A673 (cell line): ENCODE results near the gene SLC66A2. TPM values are rescaled to one million over a fixed set of nuclear protein-coding genes. Genes with fewer than 3 reads are reported as not detected.

Experiments
- BruUV-seq: library from RNA; stranded (reverse); fragments of 400-500 nt; replicated peaks from 2 replicates; lab custom pipeline; 2021; lab: Mats Ljungman, UMichigan
- CTCF ChIA-PET: fragments of 300-600 bp; sonication (Branson Sonifier 250); formaldehyde crosslinking; loops from one replicate; lab custom pipeline; 2022; ENCODE audit warnings: antibody characterized with exemption; lab: Charles Lee
- POLR2A ChIA-PET: fragments of 300-600 bp; sonication (Branson Sonifier 250); formaldehyde crosslinking; loops from one replicate; lab custom pipeline; 2022; ENCODE audit warnings: antibody characterized with exemption; ENCODE audit not compliant: low non-redundant PET; lab: Charles Lee
- DNase-seq: peaks from one replicate; pipeline ENCODE4 v3.0.0-alpha.2; 2015; ENCODE audit warnings: low spot score
- H3K27ac ChIP-seq: fragments of 200-600 bp; sonication (generic); 2 replicates; pipeline ENCODE4 v1.5.1; 2016; ENCODE audit warnings: mixed run types, low read depth, mild to moderate bottlenecking, mixed read lengths, antibody characterized with exemption, low read length; ENCODE audit not compliant: poor library complexity, severe bottlenecking
- H3K27me3 ChIP-seq: fragments of 200-600 bp; sonication (generic); replicated peaks from 2 replicates; pipeline ENCODE4 v1.6.1; 2017; ENCODE audit warnings: mixed run types, low read depth, mild to moderate bottlenecking, mixed read lengths, antibody characterized with exemption, low read length; ENCODE audit not compliant: insufficient read depth, poor library complexity
- H3K36me3 ChIP-seq: fragments of 200-600 bp; sonication (generic); 2 replicates; pipeline ENCODE4 v1.6.1; 2016; ENCODE audit warnings: mixed run types, mild to moderate bottlenecking, mixed read lengths, antibody characterized with exemption, low read length; ENCODE audit not compliant: insufficient read depth, poor library complexity, severe bottlenecking
- H3K4me1 ChIP-seq: fragments of 200-600 bp; sonication (generic); 2 replicates; pipeline ENCODE4 v1.6.1; 2017; ENCODE audit warnings: mixed run types, mild to moderate bottlenecking, mixed read lengths, antibody characterized with exemption, low read length; ENCODE audit not compliant: insufficient read depth, poor library complexity, severe bottlenecking
- H3K4me3 ChIP-seq: fragments of 200-600 bp; sonication (generic); 2 replicates; pipeline ENCODE4 v1.5.1; 2016; ENCODE audit warnings: low read depth, mixed run types, mild to moderate bottlenecking, mixed read lengths, low read length; ENCODE audit not compliant: poor library complexity, severe bottlenecking
- H3K9me3 ChIP-seq: fragments of 200-600 bp; sonication (generic); 2 replicates; pipeline ENCODE4 v1.6.1; 2016; ENCODE audit warnings: mixed run types, low read depth, mild to moderate bottlenecking, mixed read lengths, antibody characterized with exemption, low read length; ENCODE audit not compliant: poor library complexity, severe bottlenecking
- EZH2 ChIP-seq: fragments of 200-600 bp; sonication (generic); IDR thresholded peaks from 2 replicates; pipeline ENCODE4 v1.6.1; 2017; ENCODE audit warnings: borderline replicate concordance, low read depth, mild to moderate bottlenecking, mixed read lengths, antibody characterized with exemption, low read length; ENCODE audit not compliant: poor library complexity, severe bottlenecking
- intact Hi-C: fragments of 100-400 bp; cut with micrococcal nuclease; formaldehyde crosslinking; loops from one replicate; pipeline ENCODE4 v1.10.0; 2022; ENCODE audit not compliant: unreplicated experiment
- total RNA-seq: library from RNA; stranded (reverse); gene quantifications from 2 replicates; pipeline ENCODE4 v1.2.3, GENCODE V29; 2021
- TF ChIP-seq, protein P1 (sequence below): fragments of 300-800, 200-600 bp; sonication (generic); conservative IDR thresholded peaks from 2 replicates; pipeline ENCODE4 v1.5.1; 2017; ENCODE audit warnings: low read depth, mild to moderate bottlenecking, antibody characterized with exemption, low read length, moderate library complexity, mixed read lengths

Gene SLC66A2
- total RNA-seq, 1 experiment from 2014 or later: 28.0 TPM

DNA sequence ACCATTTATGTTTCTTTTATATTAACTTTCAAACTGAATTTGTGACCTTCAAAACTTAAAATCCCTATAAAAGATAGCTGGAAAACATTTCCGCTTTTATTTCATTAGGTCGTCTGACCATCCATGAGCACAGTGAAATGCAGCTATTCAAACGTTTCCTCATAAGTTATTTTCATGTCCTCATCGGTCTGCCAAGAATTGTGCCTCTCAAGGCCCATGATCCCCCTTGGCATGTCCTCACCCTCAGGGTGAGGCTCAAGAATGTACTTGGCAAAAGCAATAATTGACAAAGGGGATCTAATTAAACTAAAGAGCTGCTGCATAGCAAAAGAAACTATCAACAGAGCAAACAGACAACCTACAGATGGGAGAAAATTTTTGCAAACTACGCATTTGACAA, 12.4 kb downstream of the SLC66A2 start:
- H3K4me3 ChIP-seq: no peak overlapping the region
- H3K27ac ChIP-seq: no peak overlapping the region
- H3K9me3 ChIP-seq: peaks cover 4% of the 10 kb centered on the region
- BruUV-seq: no TSS peak
- CTCF ChIA-PET: no interaction called here
- DNase-seq: no peak
- peaks cover 5% of the 10 kb centered on the region for H3K4me1 ChIP-seq
- no peaks in the 10 kb centered on the region for H3K27me3 ChIP-seq
- POLR2A ChIA-PET: no interaction called here
- intact Hi-C loops: no loop called here
- TF ChIP-seq EZH2: no peak
- TF ChIP-seq, protein P1, sequence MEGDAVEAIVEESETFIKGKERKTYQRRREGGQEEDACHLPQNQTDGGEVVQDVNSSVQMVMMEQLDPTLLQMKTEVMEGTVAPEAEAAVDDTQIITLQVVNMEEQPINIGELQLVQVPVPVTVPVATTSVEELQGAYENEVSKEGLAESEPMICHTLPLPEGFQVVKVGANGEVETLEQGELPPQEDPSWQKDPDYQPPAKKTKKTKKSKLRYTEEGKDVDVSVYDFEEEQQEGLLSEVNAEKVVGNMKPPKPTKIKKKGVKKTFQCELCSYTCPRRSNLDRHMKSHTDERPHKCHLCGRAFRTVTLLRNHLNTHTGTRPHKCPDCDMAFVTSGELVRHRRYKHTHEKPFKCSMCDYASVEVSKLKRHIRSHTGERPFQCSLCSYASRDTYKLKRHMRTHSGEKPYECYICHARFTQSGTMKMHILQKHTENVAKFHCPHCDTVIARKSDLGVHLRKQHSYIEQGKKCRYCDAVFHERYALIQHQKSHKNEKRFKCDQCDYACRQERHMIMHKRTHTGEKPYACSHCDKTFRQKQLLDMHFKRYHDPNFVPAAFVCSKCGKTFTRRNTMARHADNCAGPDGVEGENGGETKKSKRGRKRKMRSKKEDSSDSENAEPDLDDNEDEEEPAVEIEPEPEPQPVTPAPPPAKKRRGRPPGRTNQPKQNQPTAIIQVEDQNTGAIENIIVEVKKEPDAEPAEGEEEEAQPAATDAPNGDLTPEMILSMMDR: no peak
- peaks cover 37% of the 10 kb centered on the region for H3K36me3 ChIP-seq

DNA sequence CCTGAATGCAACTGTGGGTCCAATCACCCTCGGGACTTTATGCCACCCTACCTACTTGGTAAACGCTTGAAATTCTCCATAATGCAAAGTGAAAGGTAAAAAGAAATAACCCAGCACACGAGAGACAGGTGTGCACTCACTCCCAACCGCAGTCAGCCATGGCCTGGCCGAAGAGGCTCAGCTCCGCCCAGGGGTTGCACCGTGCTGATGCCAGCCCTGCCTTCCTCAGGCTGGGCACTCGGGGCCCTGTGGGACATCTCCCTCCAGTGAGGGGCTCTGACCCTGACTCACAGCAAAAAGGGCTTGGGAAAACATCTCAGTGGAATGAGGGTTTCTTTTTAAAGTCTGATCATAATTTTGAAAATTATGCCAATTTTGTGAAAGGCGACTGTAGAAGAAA, 13.3 kb downstream of the SLC66A2 start:
- H3K4me3 ChIP-seq: no peak overlapping the region
- DNase-seq: no peak
- intact Hi-C loops: no loop called here
- peaks cover 5% of the 10 kb centered on the region for H3K9me3 ChIP-seq
- BruUV-seq: no TSS peak
- TF ChIP-seq, protein P1: no peak
- no peak for TF ChIP-seq EZH2
- H3K4me1 ChIP-seq: no peaks in the 10 kb centered on the region
- CTCF ChIA-PET: no interaction called here
- H3K27me3 ChIP-seq: no peaks in the 10 kb centered on the region
- no peak overlapping the region for H3K27ac ChIP-seq
- POLR2A ChIA-PET: no interaction called here
- H3K36me3 ChIP-seq: peaks cover 34% of the 10 kb centered on the region

DNA sequence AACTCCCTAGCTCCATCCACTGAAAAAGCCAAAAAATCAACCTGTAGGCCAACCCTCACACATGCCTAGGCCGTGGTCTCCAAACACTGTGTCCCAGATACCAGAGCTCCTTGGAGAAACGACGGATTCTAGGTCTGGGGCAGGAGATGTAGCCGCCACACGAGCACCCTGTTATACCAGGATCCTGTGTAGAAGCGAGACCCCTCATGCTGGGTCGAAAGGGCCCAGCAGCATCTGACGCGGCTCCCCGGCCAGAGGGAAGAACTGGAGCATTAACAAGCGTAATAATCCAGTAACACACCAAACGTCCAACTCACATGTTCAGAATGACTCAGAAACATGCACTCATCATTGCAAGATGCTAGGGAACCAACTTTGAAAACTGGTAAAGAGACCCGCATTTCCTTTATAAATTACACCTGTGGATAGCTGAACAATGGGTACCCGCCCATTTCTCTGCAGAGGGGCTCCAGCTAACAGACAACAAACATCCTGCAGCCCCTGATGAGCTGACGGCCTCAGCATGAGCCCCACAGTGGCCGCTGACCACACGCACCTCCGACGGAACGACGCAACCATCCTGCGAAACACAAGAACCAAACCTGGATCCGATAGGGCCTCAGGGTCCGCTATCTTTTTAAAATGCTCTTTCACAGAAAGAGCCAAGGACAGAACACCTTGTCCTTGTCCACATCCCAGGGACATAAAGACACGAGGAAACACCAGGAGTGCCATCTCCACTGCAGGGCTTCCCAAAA, 14.2 kb downstream of the SLC66A2 start:
- H3K27me3 ChIP-seq: no peaks in the 10 kb centered on the region
- no peak for DNase-seq
- H3K9me3 ChIP-seq: peaks cover 12% of the 10 kb centered on the region
- ChIA-PET CTCF (no interaction called here), POLR2A (no interaction called here)
- no peak overlapping the region for H3K27ac ChIP-seq
- H3K4me3 ChIP-seq: no peak overlapping the region
- H3K36me3 ChIP-seq: peaks cover 25% of the 10 kb centered on the region
- no peaks in the 10 kb centered on the region for H3K4me1 ChIP-seq
- no peak for TF ChIP-seq EZH2
- TF ChIP-seq, protein P1: no peak
- intact Hi-C loops: no loop called here
- BruUV-seq: no TSS peak
